Keratinocyte (primary cell): ENCODE measurements around the gene TLR4. TPM values are rescaled to one million over a fixed set of nuclear protein-coding genes. Genes with fewer than 3 reads are reported as not detected.

Experiments
- polyA plus RNA-seq, 5 experiments: library from polyadenylated mRNA; depleted of rRNA in 3 of 5; stranded (reverse) in 3 of 5; stranded (forward) in 1 of 5; unstranded in 1 of 5; fragments of >200 nt; gene quantifications; 1 replicate in 1 of 5; 2 replicates in 3 of 5; 3 replicates in 1 of 5; pipeline versions ENCODE4 v1.2.1 to v1.2.3, GENCODE V29; 2011 to 2012; ENCODE audit warnings: missing spikeins in 2 of 5, low read depth in 1 of 5, low replicate concordance in 1 of 5
- small RNA-seq, 3 experiments: library from RNA; depleted of rRNA; stranded (forward); fragments of <200 nt; gene quantifications; one replicate each; pipeline ENCODE3, GENCODE V24; 2012; ENCODE audit warnings: low read depth in 3 of 3, low replicate concordance in 1 of 3; ENCODE audit not compliant: insufficient read length in 3 of 3

TLR4 gene
- polyA plus RNA-seq, 1 donor (not counting 4 experiments of a cell fraction or from before 2014, with no cell fraction given): 0.09 TPM

Small RNAs within 50 kb of the gene (small RNA-seq; reads per million reads assigned to genes)
- 0 reads per million in 3 experiments for gene RNU6-1082P
